Chondrocyte (in vitro differentiated cells): ENCODE measurements around the gene DGUOK. TPM values are rescaled to one million over a fixed set of nuclear protein-coding genes. Genes with fewer than 3 reads are reported as not detected.

Experiments used
- DNase-seq: peaks from one replicate; pipeline ENCODE4 v3.0.0; 2021; ENCODE audit warnings: mixed read lengths, low spot score
- H3K27ac Mint-ChIP-seq: one replicate; pipeline ENCODE4 v1.8.0; 2021; ENCODE audit warnings: mild to moderate bottlenecking, moderate library complexity, mixed read lengths; ENCODE audit not compliant: unreplicated experiment
- H3K27me3 Mint-ChIP-seq: 2 replicates; pipeline ENCODE4 v1.8.0; 2021; ENCODE audit warnings: low read depth, mixed read lengths
- H3K36me3 Mint-ChIP-seq: 2 replicates; pipeline ENCODE4 v1.8.0; 2021; ENCODE audit warnings: low read depth, mixed read lengths
- H3K4me1 Mint-ChIP-seq: 2 replicates; pipeline ENCODE4 v1.8.0; 2021; ENCODE audit warnings: low read depth, mild to moderate bottlenecking, mixed read lengths
- H3K4me3 Mint-ChIP-seq: one replicate; pipeline ENCODE4 v1.8.0; 2021; ENCODE audit warnings: mild to moderate bottlenecking, moderate library complexity, mixed read lengths; ENCODE audit not compliant: unreplicated experiment
- H3K9me3 Mint-ChIP-seq: 2 replicates; pipeline ENCODE4 v1.8.0; 2021; ENCODE audit warnings: low read depth, mixed read lengths
- CTCF ChIP-seq: fragments of 200-600 bp; sonication (generic); IDR thresholded peaks from 2 replicates; pipeline ENCODE4 v1.5.0; 2021; ENCODE audit warnings: antibody characterized with exemption, mild to moderate bottlenecking, moderate library complexity
- total RNA-seq: library from RNA; stranded (reverse); gene quantifications from 3 replicates; pipeline ENCODE4 v1.2.1, GENCODE V29; 2021

The DGUOK gene
- total RNA-seq, 1 donor from 2014 or later: 60.8 TPM

DNA sequence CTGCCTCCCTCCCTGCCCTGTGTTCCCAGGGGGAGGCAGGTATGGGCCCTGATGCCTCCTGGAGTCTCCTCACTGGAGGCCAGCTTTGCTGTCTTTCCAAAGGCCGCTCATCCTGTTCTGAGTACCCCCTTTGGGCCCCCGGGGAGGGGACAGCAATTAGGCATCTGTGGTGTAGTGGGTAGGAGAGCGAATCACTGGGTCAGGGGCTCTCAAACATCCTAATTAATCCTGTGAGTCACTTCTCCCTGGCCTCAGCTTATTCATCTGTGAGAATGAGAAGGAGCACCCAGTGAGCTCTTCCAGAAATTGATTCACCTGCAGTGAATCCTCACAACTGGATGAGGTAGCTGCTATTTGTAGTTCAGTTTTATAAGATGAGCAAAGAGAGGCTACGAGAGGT is 74.4 kb downstream of the DGUOK start:
- Mint-ChIP-seq H3K4me3 (no peak overlapping the region), H3K27me3 (no peaks in the 10 kb centered on the region), H3K9me3 (no peaks in the 10 kb centered on the region), H3K27ac (no peak overlapping the region), H3K36me3 (peaks cover 2% of the 10 kb centered on the region), H3K4me1 (peaks cover 57% of the 10 kb centered on the region)
- peak; percentile 37 for DNase-seq
- no peak for TF ChIP-seq CTCF

DNA sequence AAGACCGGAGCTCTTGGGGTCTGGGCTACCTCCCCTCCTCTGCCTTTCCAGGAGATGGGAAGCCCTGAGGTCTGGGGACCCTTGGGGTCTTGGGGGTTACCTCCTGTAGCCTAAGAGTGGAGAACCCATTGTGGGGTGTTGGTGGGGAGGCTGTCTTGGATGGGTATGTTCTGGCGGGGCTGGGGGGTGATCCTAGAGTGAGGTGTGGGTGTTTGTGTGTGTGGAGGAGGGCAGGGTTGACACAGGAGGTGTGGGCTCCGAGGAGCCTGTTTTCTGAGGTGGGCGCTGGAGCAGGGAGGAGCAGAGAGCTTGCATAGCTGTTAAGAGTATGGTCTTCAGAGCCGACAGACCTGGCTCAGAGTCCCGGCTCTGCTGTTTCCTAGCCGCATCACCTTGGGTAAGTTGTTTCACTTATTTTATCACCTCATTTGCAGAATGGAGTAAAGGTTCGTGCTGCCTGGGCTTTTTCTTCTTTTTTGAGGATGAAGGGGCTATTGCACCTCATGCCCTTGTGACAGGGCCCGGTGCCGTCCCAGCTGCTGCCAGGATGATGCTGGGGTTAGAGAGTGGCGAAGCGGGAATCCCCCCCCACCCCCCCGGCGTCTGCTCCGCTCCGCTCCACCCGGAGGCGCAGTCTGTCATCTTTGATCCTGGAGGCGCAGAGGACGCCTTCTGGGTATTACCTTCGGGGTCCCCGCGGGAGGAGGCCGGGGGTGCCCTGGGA is 75.3 kb downstream of the DGUOK start:
- TF ChIP-seq CTCF: peak; percentile 45
- Mint-ChIP-seq H3K9me3 (no peaks in the 10 kb centered on the region), H3K27ac (peak overlapping the region; percentile 36), H3K27me3 (no peaks in the 10 kb centered on the region), H3K4me1 (peaks cover 65% of the 10 kb centered on the region), H3K36me3 (peaks cover 2% of the 10 kb centered on the region), H3K4me3 (peak overlapping the region; percentile 51)
- peak; percentile 66 for DNase-seq

DNA sequence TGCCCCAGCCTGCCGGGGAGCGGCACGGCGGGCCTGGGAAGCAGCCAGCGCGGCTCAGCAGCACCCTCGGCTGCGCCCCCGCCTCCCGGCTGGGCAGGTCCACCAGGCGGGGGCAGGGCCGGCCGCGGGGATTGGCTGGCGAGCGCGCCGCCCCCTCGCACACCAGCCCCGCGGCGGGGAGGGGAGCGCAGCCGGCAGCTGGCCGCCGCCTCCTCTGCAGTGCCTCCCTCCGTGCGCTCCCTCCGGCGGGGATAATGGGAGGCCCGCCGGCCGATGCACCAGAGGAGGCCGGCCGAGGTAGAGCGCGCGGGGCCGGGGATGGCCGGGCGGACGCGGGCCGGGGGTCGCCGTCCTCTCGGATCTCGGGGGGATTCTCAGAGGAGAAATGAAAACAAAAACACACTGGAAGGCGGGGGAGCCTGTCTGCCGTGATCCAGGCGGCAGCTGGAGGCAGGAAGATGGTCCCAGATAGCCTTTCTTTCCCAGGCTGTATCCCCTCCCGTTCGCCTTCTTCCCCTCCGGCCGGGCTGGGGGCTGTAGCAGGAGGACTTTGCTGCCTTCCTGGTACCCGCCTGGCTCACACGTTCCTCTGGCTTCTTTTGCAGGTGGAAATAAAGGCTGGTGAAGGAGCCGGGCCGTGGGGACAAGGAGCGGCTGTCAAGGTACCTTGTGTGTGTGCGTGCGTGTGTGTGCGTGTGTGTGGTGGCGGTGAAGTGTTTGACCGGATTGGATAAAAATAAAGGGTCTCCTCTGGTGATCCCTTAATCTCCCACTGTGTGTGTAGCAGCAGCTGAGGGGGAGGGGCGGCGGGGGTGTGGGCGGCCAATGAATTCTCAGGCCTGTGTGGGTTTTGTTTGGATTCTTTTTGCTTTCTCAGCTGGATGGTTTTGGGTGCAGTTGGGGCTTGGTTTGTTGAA is 76.1 kb downstream of the DGUOK start:
- peaks cover 2% of the 10 kb centered on the region for H3K36me3 Mint-ChIP-seq
- H3K27ac Mint-ChIP-seq: peak overlapping the region; percentile 98
- peak overlapping the region; percentile 89 for H3K4me3 Mint-ChIP-seq
- peaks cover 73% of the 10 kb centered on the region for H3K4me1 Mint-ChIP-seq
- peak; percentile 94 for DNase-seq
- no peaks in the 10 kb centered on the region for H3K9me3 Mint-ChIP-seq
- no peaks in the 10 kb centered on the region for H3K27me3 Mint-ChIP-seq
- no peak for TF ChIP-seq CTCF

DNA sequence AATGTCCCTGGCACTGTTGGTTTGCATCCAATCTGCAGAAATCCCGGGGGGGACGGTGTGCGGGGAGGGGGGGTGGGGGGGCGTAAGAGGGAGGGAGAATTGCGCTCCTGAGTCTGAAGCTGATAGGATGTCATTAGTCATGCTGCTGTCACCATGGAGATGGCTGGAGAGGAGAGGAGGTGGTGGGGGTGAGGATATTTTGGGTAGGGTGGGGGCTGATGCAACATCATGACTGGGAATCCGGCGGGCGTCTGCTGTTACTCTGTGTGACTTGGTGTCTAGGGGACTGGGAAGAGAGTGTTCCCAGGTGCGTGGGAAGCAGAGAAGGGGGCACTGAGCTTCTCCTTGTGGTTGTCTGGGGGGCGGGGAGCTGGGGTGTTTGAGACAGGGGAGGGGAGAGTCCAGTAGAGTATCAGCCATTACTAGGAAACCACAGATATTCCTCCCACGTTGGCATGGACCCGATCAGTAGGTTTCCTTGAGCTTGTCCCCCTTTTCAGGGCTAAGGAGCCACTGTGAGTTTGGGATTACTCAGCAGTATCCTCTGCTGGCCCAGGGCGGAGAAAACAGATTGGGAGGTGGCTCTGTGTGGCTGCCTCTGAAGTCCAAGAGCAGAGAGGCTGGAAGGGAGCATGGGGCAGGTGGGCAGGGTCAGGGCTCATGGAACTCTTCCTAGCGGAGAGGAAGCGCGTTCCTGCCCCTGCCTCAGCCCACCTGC is 77.0 kb downstream of the DGUOK start:
- Mint-ChIP-seq H3K4me3 (peak overlapping the region; percentile 89), H3K27ac (peak overlapping the region; percentile 98)
- peak; percentile 82 for DNase-seq

More for the DNA sequence above, 77.0 kb downstream of the DGUOK start:
- H3K27me3 Mint-ChIP-seq: no peaks in the 10 kb centered on the region
- peaks cover 2% of the 10 kb centered on the region for H3K36me3 Mint-ChIP-seq
- H3K9me3 Mint-ChIP-seq: no peaks in the 10 kb centered on the region
- H3K4me1 Mint-ChIP-seq: peaks cover 82% of the 10 kb centered on the region
- TF ChIP-seq CTCF: no peak
